GM23248 (cell line): ENCODE results near the gene MRO. TPM values are rescaled to one million over a fixed set of nuclear protein-coding genes. Genes with fewer than 3 reads are reported as not detected.

Experiments used
- DNase-seq: peaks from one replicate; pipeline ENCODE4 v3.0.0-alpha.2; 2015
- H2AFZ ChIP-seq: fragments of 200-600 bp; sonication (generic); 2 replicates; pipeline ENCODE4 v1.6.1; 2016; ENCODE audit warnings: antibody characterized with exemption
- H3F3A ChIP-seq: fragments of 200-600 bp; sonication (generic); 2 replicates; pipeline ENCODE4 v1.6.1; 2016; ENCODE audit warnings: mild to moderate bottlenecking, antibody characterized with exemption, mixed run types; ENCODE audit not compliant: insufficient read depth
- H3K27ac ChIP-seq: fragments of 200-600 bp; sonication (generic); 2 replicates; pipeline ENCODE4 v1.5.1; 2016; ENCODE audit warnings: mild to moderate bottlenecking
- H3K27me3 ChIP-seq: fragments of 200-600 bp; sonication (generic); replicated peaks from 2 replicates; pipeline ENCODE4 v1.6.1; 2016; ENCODE audit warnings: mild to moderate bottlenecking; ENCODE audit not compliant: insufficient read depth
- H3K36me3 ChIP-seq: fragments of 200-600 bp; sonication (generic); 2 replicates; pipeline ENCODE4 v1.6.1; 2016; ENCODE audit warnings: low read depth, mild to moderate bottlenecking
- H3K4me1 ChIP-seq: fragments of 200-600 bp; sonication (generic); 2 replicates; pipeline ENCODE4 v1.6.1; 2016; ENCODE audit warnings: mild to moderate bottlenecking; ENCODE audit not compliant: insufficient read depth
- H3K4me2 ChIP-seq: fragments of 200-600 bp; sonication (generic); one replicate; pipeline ENCODE4 v1.6.1; 2016; ENCODE audit warnings: mild to moderate bottlenecking; ENCODE audit not compliant: unreplicated experiment
- H3K4me3 ChIP-seq: fragments of 200-600 bp; sonication (generic); 2 replicates; pipeline ENCODE4 v1.5.1; 2016; ENCODE audit warnings: mild to moderate bottlenecking
- H3K79me2 ChIP-seq: fragments of 200-600 bp; sonication (generic); 2 replicates; pipeline ENCODE4 v1.6.1; 2016; ENCODE audit warnings: mild to moderate bottlenecking; ENCODE audit not compliant: insufficient read depth
- H3K9ac ChIP-seq: fragments of 200-600 bp; sonication (generic); 2 replicates; pipeline ENCODE4 v1.6.1; 2016; ENCODE audit warnings: mild to moderate bottlenecking
- H3K9me2 ChIP-seq: fragments of 200-600 bp; sonication (generic); 2 replicates; pipeline ENCODE4 v1.6.1; 2016; ENCODE audit warnings: mixed run types, mild to moderate bottlenecking, moderate library complexity; ENCODE audit not compliant: insufficient read depth
- H3K9me3 ChIP-seq: fragments of 200-600 bp; sonication (generic); one replicate; pipeline ENCODE4 v1.6.1; 2017; ENCODE audit warnings: low read depth
- H4K20me1 ChIP-seq: fragments of 200-600 bp; sonication (generic); 2 replicates; pipeline ENCODE4 v1.6.0; 2016; ENCODE audit not compliant: insufficient read depth
- EZH2 ChIP-seq: fragments of 200-600 bp; sonication (generic); IDR thresholded peaks from 2 replicates; pipeline ENCODE4 v1.6.1; 2018; ENCODE audit warnings: antibody characterized with exemption, mild to moderate bottlenecking; ENCODE audit not compliant: insufficient read depth, poor library complexity, severe bottlenecking
- EZH2phosphoT487 ChIP-seq: fragments of 200-600 bp; sonication (generic); IDR thresholded peaks from 2 replicates; pipeline ENCODE4 v1.6.1; 2018; ENCODE audit warnings: antibody characterized with exemption, moderate library complexity, mild to moderate bottlenecking, low read depth; ENCODE audit not compliant: insufficient read depth
- whole genome bisulfite sequencing, 2 experiments: methylation state at CpG; one replicate each; pipeline ENCODE4 v1.1.6; 2015 to 2017; ENCODE audit warnings: low lambda C conversion rate in 2 of 2, low coverage in 1 of 2; ENCODE audit errors: missing lambda C conversion rate in 2 of 2; 5-methylcytosine and 5-hydroxymethylcytosine counted together
- in situ Hi-C: fragments of 300-500 bp; cut with MboI; formaldehyde crosslinking; loops from 2 replicates; pipeline ENCODE4 v1.15.0; 2020
- polyA plus RNA-seq: library from polyadenylated mRNA; unstranded; fragments of >200 nt; fragmentation: Nextera tagmentation; extraction: Ambion mirVana; gene quantifications from 2 replicates; pipeline ENCODE4 v1.2.1, GENCODE V29; 2016
- total RNA-seq: library from RNA; depleted of rRNA; stranded (reverse); fragments of >200 nt; shearing (Covaris generic); gene quantifications from 2 replicates; pipeline ENCODE4 v1.2.3, GENCODE V29; 2014

The MRO gene
- total and polyA plus RNA-seq, 2 experiments from 2014 or later: not detected

- Histone ChIP-seq H3K27ac (no peak overlapping the region), H3K4me1 (no peaks in the 10 kb centered on the region), H3K9me2 (no peaks in the 10 kb centered on the region), H3K9me3 (no peaks in the 10 kb centered on the region), H3K36me3 (no peaks in the 10 kb centered on the region), H4K20me1 (no peaks in the 10 kb centered on the region), H3F3A (no peaks in the 10 kb centered on the region), H3K4me2 (no peak overlapping the region), H3K27me3 (peaks cover 2% of the 10 kb centered on the region; the same call in 1 of the 2 replicates), H3K79me2 (no peaks in the 10 kb centered on the region), H3K9ac (no peak overlapping the region), H2AFZ (no peak overlapping the region), H3K4me3 (no peak overlapping the region)
- TF ChIP-seq EZH2phosphoT487: no peak
- TF ChIP-seq EZH2: no peak
- DNase-seq: peak; percentile 19
- 64 to 67% methylated on average over 5 of the region's 5 CpGs for WGBS, 2 experiments
- in situ Hi-C loops: no loop called here
These were observed 14.1 kb downstream of the MRO start for GRCh38 chr18:50805732-50806131.

- Histone ChIP-seq H3K9me2 (no peaks in the 10 kb centered on the region), H4K20me1 (no peaks in the 10 kb centered on the region), H3K27me3 (peaks cover 2% of the 10 kb centered on the region; the same call in 1 of the 2 replicates), H3K79me2 (no peaks in the 10 kb centered on the region), H3F3A (no peaks in the 10 kb centered on the region), H3K9me3 (no peaks in the 10 kb centered on the region), H3K36me3 (no peaks in the 10 kb centered on the region), H3K9ac (no peak overlapping the region), H3K4me3 (no peak overlapping the region), H3K4me1 (no peaks in the 10 kb centered on the region), H2AFZ (no peak overlapping the region), H3K4me2 (no peak overlapping the region), H3K27ac (no peak overlapping the region)
- in situ Hi-C loops: no loop called here
- no peak for TF ChIP-seq EZH2phosphoT487
- TF ChIP-seq EZH2: no peak
- WGBS, 2 experiments: 73 to 80% methylated on average over 11 of the region's 11 CpGs
- DNase-seq: no peak
These were observed 16.2 kb downstream of the MRO start for GRCh38 chr18:50803592-50803991.

- Histone ChIP-seq H3F3A (no peaks in the 10 kb centered on the region), H3K9me2 (no peaks in the 10 kb centered on the region), H3K9ac (no peak overlapping the region), H3K36me3 (no peaks in the 10 kb centered on the region), H3K4me2 (no peak overlapping the region), H3K27ac (no peak overlapping the region), H3K79me2 (no peaks in the 10 kb centered on the region), H4K20me1 (no peaks in the 10 kb centered on the region), H2AFZ (no peak overlapping the region), H3K4me3 (no peak overlapping the region), H3K9me3 (no peaks in the 10 kb centered on the region), H3K4me1 (no peaks in the 10 kb centered on the region), H3K27me3 (peaks cover under 1% of the 10 kb centered on the region; the same call in 1 of the 2 replicates)
- DNase-seq: no peak
- WGBS, 2 experiments: 36 to 52% methylated on average over 3 of the region's 3 CpGs
- in situ Hi-C loops: no loop called here
- no peak for TF ChIP-seq EZH2
- no peak for TF ChIP-seq EZH2phosphoT487
These were observed 17.7 kb downstream of the MRO start for GRCh38 chr18:50802141-50802540.

- no peaks in the 10 kb centered on the region for H3K79me2 ChIP-seq
- in situ Hi-C loops: no loop called here
- H3K27ac ChIP-seq: no peak overlapping the region
- DNase-seq: no peak
- H3K9ac ChIP-seq: no peak overlapping the region
- H3K36me3 ChIP-seq: no peaks in the 10 kb centered on the region
- no peak for TF ChIP-seq EZH2
- no peak for TF ChIP-seq EZH2phosphoT487
- no peaks in the 10 kb centered on the region for H4K20me1 ChIP-seq
- no peak overlapping the region for H2AFZ ChIP-seq
- 16 to 20% methylated on average over 7 of the region's 7 CpGs for WGBS, 2 experiments
- peaks cover 3% of the 10 kb centered on the region; the same call in 1 of the 2 replicates for H3K27me3 ChIP-seq
- no peaks in the 10 kb centered on the region for H3K9me3 ChIP-seq
- no peaks in the 10 kb centered on the region for H3F3A ChIP-seq
- no peak overlapping the region for H3K4me2 ChIP-seq
- no peak overlapping the region for H3K4me3 ChIP-seq
- no peaks in the 10 kb centered on the region for H3K4me1 ChIP-seq
- no peaks in the 10 kb centered on the region for H3K9me2 ChIP-seq
These were observed 22.7 kb downstream of the MRO start for GRCh38 chr18:50797142-50797541.

- no peak overlapping the region for H3K4me2 ChIP-seq
- TF ChIP-seq EZH2: no peak
- TF ChIP-seq EZH2phosphoT487: no peak
- WGBS, 2 experiments: 38 to 42% methylated on average over 2 of the region's 2 CpGs
- in situ Hi-C loops: no loop called here
- no peaks in the 10 kb centered on the region for H3F3A ChIP-seq
- H3K9me2 ChIP-seq: no peaks in the 10 kb centered on the region
- H3K27ac ChIP-seq: no peak overlapping the region
- peaks cover 3% of the 10 kb centered on the region; the same call in 1 of the 2 replicates for H3K27me3 ChIP-seq
- no peaks in the 10 kb centered on the region for H3K36me3 ChIP-seq
- H3K4me3 ChIP-seq: no peak overlapping the region
- no peak overlapping the region for H3K9ac ChIP-seq
- no peaks in the 10 kb centered on the region for H4K20me1 ChIP-seq
- H3K9me3 ChIP-seq: no peaks in the 10 kb centered on the region
- no peak overlapping the region for H2AFZ ChIP-seq
- no peak for DNase-seq
- H3K4me1 ChIP-seq: no peaks in the 10 kb centered on the region
- H3K79me2 ChIP-seq: no peaks in the 10 kb centered on the region
These were observed 23.3 kb downstream of the MRO start for GRCh38 chr18:50796495-50796894.
